Measurements from ENCODE around the gene REXO1. TPM values are rescaled to one million over a fixed set of nuclear protein-coding genes. Genes with fewer than 3 reads are reported as not detected.

The REXO1 gene
- total and polyA plus RNA-seq, 2 experiments from 2014 or later: 20.2 to 90.1 TPM

GRCh38 chr19:1774989-1775772 lies 73.1 kb downstream of the REXO1 start (continued):
- 0 out of 2 replicates have a peak, but pooled peaks have one; percentile 3 for TF ChIP-seq ZNF462 (CRISPR knock-in tag; IDR thresholded peaks at IDR 0.05)
- TF ChIP-seq EZH2 (IDR thresholded peaks at IDR 0.05; ENCODE audit: low read depth, unreplicated experiment): peak; percentile 35
- TF ChIP-seq JUNB (IDR thresholded peaks at IDR 0.05; ENCODE audit: unreplicated experiment): no peak

GRCh38 chr19:1773184-1773583 lies 75.1 kb downstream of the REXO1 start:
- Histone ChIP-seq H3K4me3 (no peak overlapping the region), H3K9me2 (ENCODE audit: insufficient read depth) (no peaks in the 10 kb centered on the region), H3K27ac (ENCODE audit: low read depth) (no peak overlapping the region), H2AFZ (no peak overlapping the region), H3F3A (replicated peaks; ENCODE audit: low read depth) (peaks cover 6% of the 10 kb centered on the region), H3K4me2 (no peak overlapping the region), H3K4me1 (ENCODE audit: insufficient read depth) (peaks cover 7% of the 10 kb centered on the region), H3K79me2 (replicated peaks; ENCODE audit: insufficient read depth) (no peaks in the 10 kb centered on the region), H3K27me3 (ENCODE audit: insufficient read depth) (peaks cover 96% of the 10 kb centered on the region), H3K36me3 (ENCODE audit: insufficient read depth) (no peaks in the 10 kb centered on the region), H4K20me1 (replicated peaks; ENCODE audit: insufficient read depth) (no peaks in the 10 kb centered on the region)
- DNase-seq (ENCODE audit: low spot score) (no peak), ATAC-seq (no peak)
- Mint-ChIP-seq H3K4me3 (no peak overlapping the region), H3K27ac (no peak overlapping the region), H3K36me3 (ENCODE audit: low read depth) (no peaks in the 10 kb centered on the region), H3K9me3 (peaks cover 33% of the 10 kb centered on the region), H3K4me1 (peaks cover 8% of the 10 kb centered on the region; the same call in 2 of the 3 replicates), H3K27me3 (ENCODE audit: insufficient read depth, low read depth, poor library complexity) (peaks cover 78% of the 10 kb centered on the region)
- TF ChIP-seq ZNF462 (CRISPR knock-in tag; IDR thresholded peaks at IDR 0.05): no peak
- no peak for TF ChIP-seq EZH2phosphoT487 (IDR thresholded peaks at IDR 0.05; ENCODE audit: unreplicated experiment)
- no peak for TF ChIP-seq CTCF (conservative IDR thresholded peaks at IDR 0.05; ENCODE audit: low read depth in 2 of 2)
- no peak for TF ChIP-seq JUNB (IDR thresholded peaks at IDR 0.05; ENCODE audit: unreplicated experiment)
- no peak for TF ChIP-seq STAT1 (IDR thresholded peaks at IDR 0.05; ENCODE audit: unreplicated experiment)
- peak; percentile 30 for TF ChIP-seq EZH2 (IDR thresholded peaks at IDR 0.05; ENCODE audit: low read depth, unreplicated experiment)
